ENCODE measurements around the gene VSIG10L. TPM values are rescaled to one million over a fixed set of nuclear protein-coding genes. Genes with fewer than 3 reads are reported as not detected.
A peak's percentile ranks its signal among the peaks of the same experiment; 100 is the strongest.

Gene VSIG10L
- polyA plus RNA-seq, 1 donor (not counting 4 experiments of a cell fraction or from before 2014, with no cell fraction given), result 1.5 TPM

GRCh38 chr19:51297406-51297805 is 44.5 kb downstream of the VSIG10L start:
- no peaks in the 10 kb centered on the region for H3K36me3 ChIP-seq (ENCODE audit: control insufficient read depth in 2 of 2, extremely low read depth in 1 of 2, insufficient read depth in 2 of 2, low read length in 2 of 2)
- no peak overlapping the region for H3K4me3 ChIP-seq (ENCODE audit: control insufficient read depth in 2 of 3, extremely low read depth in 1 of 3, insufficient read depth in 2 of 3, low read depth in 1 of 3, low read length in 3 of 3)
- no peak for TF ChIP-seq EZH2 (IDR thresholded peaks at IDR 0.05; ENCODE audit: low read length)
- H4K20me1 ChIP-seq (ENCODE audit: control insufficient read depth, extremely low read depth, insufficient read depth, low read length), result no peaks in the 10 kb centered on the region
- DNase-seq (ENCODE audit: low read depth, low spot score), result no peak
- H2AFZ ChIP-seq (ENCODE audit: control insufficient read depth, low read length), result no peak overlapping the region
- dilution Hi-C loops (cut with MboI; ENCODE audit: extremely low pct_ligation_motif_present, low sequenced_read_pairs), result no loop called here
- peaks cover 10% of the 10 kb centered on the region for H3K27me3 ChIP-seq (ENCODE audit: control insufficient read depth, extremely low read depth, insufficient read depth, low read length)
- no peak overlapping the region for H3K4me2 ChIP-seq (ENCODE audit: control insufficient read depth, extremely low read depth, insufficient read depth, low read depth, low read length)
- no peak for FAIRE-seq
- H3K9me1 ChIP-seq (ENCODE audit: control insufficient read depth, extremely low read depth, insufficient read depth, low read length), result no peaks in the 10 kb centered on the region
- no peaks in the 10 kb centered on the region for H3K9me3 ChIP-seq (ENCODE audit: control insufficient read depth, low read depth, low read length)
- H3K4me1 ChIP-seq (ENCODE audit: control insufficient read depth, extremely low read depth, insufficient read depth, low read length), result no peaks in the 10 kb centered on the region
- no peak overlapping the region for H3K27ac ChIP-seq (ENCODE audit: control insufficient read depth, insufficient read depth, low read length)
- H3K79me2 ChIP-seq (ENCODE audit: control insufficient read depth, insufficient read depth, low read length), result no peaks in the 10 kb centered on the region
- H3K9ac ChIP-seq (ENCODE audit: control insufficient read depth, extremely low read depth, insufficient read depth, low read length), result no peak overlapping the region

- no peak for DNase-seq (ENCODE audit: low read depth, low spot score)
- Histone ChIP-seq H3K4me3 (ENCODE audit: control insufficient read depth in 2 of 3, extremely low read depth in 1 of 3, insufficient read depth in 2 of 3, low read depth in 1 of 3, low read length in 3 of 3) (no peak overlapping the region), H3K79me2 (ENCODE audit: control insufficient read depth, insufficient read depth, low read length) (no peaks in the 10 kb centered on the region), H3K9ac (ENCODE audit: control insufficient read depth, extremely low read depth, insufficient read depth, low read length) (no peak overlapping the region), H2AFZ (ENCODE audit: control insufficient read depth, low read length) (no peak overlapping the region), H3K27me3 (ENCODE audit: control insufficient read depth, extremely low read depth, insufficient read depth, low read length) (peaks cover 10% of the 10 kb centered on the region), H4K20me1 (ENCODE audit: control insufficient read depth, extremely low read depth, insufficient read depth, low read length) (no peaks in the 10 kb centered on the region), H3K9me1 (ENCODE audit: control insufficient read depth, extremely low read depth, insufficient read depth, low read length) (no peaks in the 10 kb centered on the region), H3K36me3 (ENCODE audit: control insufficient read depth in 2 of 2, extremely low read depth in 1 of 2, insufficient read depth in 2 of 2, low read length in 2 of 2) (no peaks in the 10 kb centered on the region), H3K27ac (ENCODE audit: control insufficient read depth, insufficient read depth, low read length) (no peak overlapping the region), H3K4me2 (ENCODE audit: control insufficient read depth, extremely low read depth, insufficient read depth, low read depth, low read length) (no peak overlapping the region), H3K4me1 (ENCODE audit: control insufficient read depth, extremely low read depth, insufficient read depth, low read length) (no peaks in the 10 kb centered on the region), H3K9me3 (ENCODE audit: control insufficient read depth, low read depth, low read length) (no peaks in the 10 kb centered on the region)
- TF ChIP-seq CTCF (optimal IDR thresholded peaks at IDR 0.05 in 1 of 3, IDR thresholded peaks at IDR 0.05 in 1 of 3, conservative IDR thresholded peaks at IDR 0.05 in 1 of 3; ENCODE audit: extremely low read depth in 1 of 3, insufficient read depth in 2 of 3, low read length in 3 of 3) (peak in 1 of 3 experiments; percentile 21), EZH2 (IDR thresholded peaks at IDR 0.05; ENCODE audit: low read length) (no peak)
- dilution Hi-C loops (cut with MboI; ENCODE audit: extremely low pct_ligation_motif_present, low sequenced_read_pairs), result no loop called here
- no peak for FAIRE-seq
These were observed 45.4 kb downstream of the VSIG10L start for GRCh38 chr19:51296336-51297093.

All from keratinocyte (primary cell).